Lung (tissue), 16 donors: ENCODE results near the gene WDSUB1. TPM values are rescaled to one million over a fixed set of nuclear protein-coding genes. Genes with fewer than 3 reads are reported as not detected.

Experiments
- ATAC-seq: fragments of 200-7000 bp; cut with Tn5 transposase; one replicate; pipeline ENCODE4 v1.9.1; 2020; ENCODE audit warnings: moderate number of reproducible peaks; ENCODE audit not compliant: insufficient read depth, low FRiP score
- DNase-seq, 3 donors: peaks; one replicate each; pipeline ENCODE4 v3.0.0-alpha.2; 2013 to 2017
- H3K27ac ChIP-seq, 2 donors: one replicate each; pipeline ENCODE4 v1.5.1; 2013; ENCODE audit warnings: mild to moderate bottlenecking in 2 of 2, moderate library complexity in 2 of 2, control low read depth in 1 of 2, inconsistent platforms in 1 of 2, low read depth in 1 of 2, low read length in 1 of 2
- H3K27me3 ChIP-seq, 3 donors: one replicate each; pipeline ENCODE4 v1.5.1; 2013; ENCODE audit warnings: low read length in 2 of 3; ENCODE audit not compliant: control insufficient read depth in 3 of 3, insufficient read depth in 3 of 3
- H3K36me3 ChIP-seq, 4 donors: one replicate each; pipeline ENCODE4 v1.5.1; 2013; ENCODE audit warnings: low read length in 4 of 4, mild to moderate bottlenecking in 1 of 4, moderate library complexity in 1 of 4; ENCODE audit not compliant: control insufficient read depth in 4 of 4, insufficient read depth in 4 of 4
- H3K4me1 ChIP-seq, 5 donors: one replicate each; pipeline ENCODE4 v1.5.1; 2013; ENCODE audit warnings: low read length in 5 of 5, mild to moderate bottlenecking in 2 of 5, moderate library complexity in 1 of 5; ENCODE audit not compliant: control insufficient read depth in 5 of 5, insufficient read depth in 5 of 5
- H3K4me3 ChIP-seq: one replicate; pipeline ENCODE4 v1.5.1; 2013; ENCODE audit warnings: mild to moderate bottlenecking, control low read depth, moderate library complexity
- H3K9ac ChIP-seq, 2 donors: one replicate each; pipeline ENCODE4 v1.5.1; 2013; ENCODE audit warnings: low read length in 2 of 2, control low read depth in 1 of 2; ENCODE audit not compliant: insufficient read depth in 1 of 2
- H3K9me3 ChIP-seq, 4 donors: one replicate each; pipeline ENCODE4 v1.5.1; 2013; ENCODE audit warnings: low read length in 3 of 4, mild to moderate bottlenecking in 1 of 4, moderate library complexity in 1 of 4; ENCODE audit not compliant: control insufficient read depth in 4 of 4, insufficient read depth in 3 of 4
- CTCF ChIP-seq: IDR thresholded peaks from 2 replicates; pipeline ENCODE4 v1.5.1; 2012; ENCODE audit warnings: mild to moderate bottlenecking; ENCODE audit errors: control extremely low read depth, extremely low read depth
- WGBS, 2 donors: extraction: QIAGEN DNeasy Blood & Tissue Kit; methylation state at CpG; one replicate each; pipeline ENCODE4 v1.1.7; 2013; 5-methylcytosine and 5-hydroxymethylcytosine counted together
- long read RNA-seq, 5 donors: transcript quantifications; one replicate each; lab custom pipeline, GENCODE V29; 2026
- polyA plus RNA-seq, 2 donors: library from polyadenylated mRNA; stranded (reverse); fragments of 200-250 nt; gene quantifications; one replicate each; pipeline ENCODE4 v1.2.1, GENCODE V29; 2013
- total RNA-seq, 2 donors: library from RNA; depleted of rRNA in 1 of 2; stranded (reverse); fragments of >200 nt in 1 of 2; gene quantifications; one replicate each; pipeline ENCODE4 v1.2.1, GENCODE V29; 2014 to 2021
- donor health status: control.
- donor health status: control.
- donor health status: Bipolar disorder and iron deficiency.
- donor health status: healthy.
- donor health status: DM: yes; HTN: yes; CAD: no.

The WDSUB1 gene
- total RNA-seq (10 to 100 TPM in 1 of 2 donors, 1 to 10 TPM in 1; 9.9 to 18.3 TPM), polyA plus RNA-seq (1 to 10 TPM; 7.7 to 9.7 TPM)
- long read RNA-seq, donor 1, partial matches to known transcripts, result 0 of 4 reads
- long read RNA-seq, donor 1, other reads (novel, unspliced or antisense), result 0 of 4 reads
- long read RNA-seq, donor 2, result 0 reads
- long read RNA-seq, donor 3, partial matches to known transcripts, result 0 of 1 reads
- long read RNA-seq, donor 3, other reads (novel, unspliced or antisense), result 0 of 1 reads
- long read RNA-seq, donor 4, result 0 reads
- long read RNA-seq, donor 5, partial matches to known transcripts, result 0 of 3 reads
- long read RNA-seq, donor 5, other reads (novel, unspliced or antisense), result 0 of 3 reads

- Histone ChIP-seq H3K27ac (peak within 1 kb of the TSS; percentile 91 to 95), H3K36me3 (peaks cover 0 to 3% (median 1%) of the 10 kb centered on the region in 4 donors), H3K9me3 (no peaks in the 10 kb centered on the region), H3K4me3 (peak within 1 kb of the TSS; percentile 70), H3K27me3 (no peaks in the 10 kb centered on the region), H3K9ac (peak within 1 kb of the TSS; percentile 77 to 87), H3K4me1 (peaks cover 0 to 20% (median 6%) of the 10 kb centered on the region in 5 donors)
- ATAC-seq, result peak; percentile 2
- peak; percentile 60 to 67 (median 61) for DNase-seq
- no peak for TF ChIP-seq CTCF
- 2% methylated on average over 49 to 64 of the region's 64 CpGs for WGBS, 2 donors
Measured at GRCh38 chr2:159285929-159286708, at the start of gene WDSUB1. TSS of gene WDSUB1 (minus strand) at chr2:159286703. CDS start at chr2:159283069, 3,634 bp downstream.

- H3K9me3 ChIP-seq, result no peaks in the 10 kb centered on the region
- H3K9ac ChIP-seq, result no peak overlapping the region
- H3K27me3 ChIP-seq, result no peaks in the 10 kb centered on the region
- ATAC-seq, result peak; percentile 41
- peak in 1 of 3 donors; percentile 8 for DNase-seq
- peaks cover 9 to 32% (median 17%) of the 10 kb centered on the region in 4 donors for H3K36me3 ChIP-seq
- no peak for TF ChIP-seq CTCF
- 70 to 81% methylated on average over 5 of the region's 5 CpGs for WGBS, 2 donors
- no peak overlapping the region for H3K4me3 ChIP-seq
- no peaks in the 10 kb centered on the region for H3K4me1 ChIP-seq
- no peak overlapping the region for H3K27ac ChIP-seq
Measured at GRCh38 chr2:159326569-159327255, 40.2 kb upstream of the WDSUB1 start.

- Histone ChIP-seq H3K4me1 (no peaks in the 10 kb centered on the region), H3K9ac (no peak overlapping the region), H3K27ac (no peak overlapping the region), H3K27me3 (no peaks in the 10 kb centered on the region), H3K4me3 (no peak overlapping the region), H3K36me3 (peaks cover 3 to 30% (median 16%) of the 10 kb centered on the region in 4 donors), H3K9me3 (no peaks in the 10 kb centered on the region)
- no peak for ATAC-seq
- no peak for TF ChIP-seq CTCF
- DNase-seq, result no peak
Measured at GRCh38 chr2:159322419-159322818, 35.9 kb upstream of the WDSUB1 start.
